HG03520 (cell line): Measurements from ENCODE around the gene SLC28A3.
"Not testable (repeated sequence)": the region's sequence is repeated elsewhere in the genome, so short reads cannot be mapped to it uniquely, and the experiment has no call there.

Experiments
- ATAC-seq: cut with Tn5 transposase; IDR thresholded peaks from one replicate; pipeline ENCODE4 v1.9.1; 2021; ENCODE audit warnings: mild to moderate bottlenecking, moderate library complexity; ENCODE audit not compliant: unreplicated experiment

SLC28A3 gene, protein sequence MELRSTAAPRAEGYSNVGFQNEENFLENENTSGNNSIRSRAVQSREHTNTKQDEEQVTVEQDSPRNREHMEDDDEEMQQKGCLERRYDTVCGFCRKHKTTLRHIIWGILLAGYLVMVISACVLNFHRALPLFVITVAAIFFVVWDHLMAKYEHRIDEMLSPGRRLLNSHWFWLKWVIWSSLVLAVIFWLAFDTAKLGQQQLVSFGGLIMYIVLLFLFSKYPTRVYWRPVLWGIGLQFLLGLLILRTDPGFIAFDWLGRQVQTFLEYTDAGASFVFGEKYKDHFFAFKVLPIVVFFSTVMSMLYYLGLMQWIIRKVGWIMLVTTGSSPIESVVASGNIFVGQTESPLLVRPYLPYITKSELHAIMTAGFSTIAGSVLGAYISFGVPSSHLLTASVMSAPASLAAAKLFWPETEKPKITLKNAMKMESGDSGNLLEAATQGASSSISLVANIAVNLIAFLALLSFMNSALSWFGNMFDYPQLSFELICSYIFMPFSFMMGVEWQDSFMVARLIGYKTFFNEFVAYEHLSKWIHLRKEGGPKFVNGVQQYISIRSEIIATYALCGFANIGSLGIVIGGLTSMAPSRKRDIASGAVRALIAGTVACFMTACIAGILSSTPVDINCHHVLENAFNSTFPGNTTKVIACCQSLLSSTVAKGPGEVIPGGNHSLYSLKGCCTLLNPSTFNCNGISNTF

DNA sequence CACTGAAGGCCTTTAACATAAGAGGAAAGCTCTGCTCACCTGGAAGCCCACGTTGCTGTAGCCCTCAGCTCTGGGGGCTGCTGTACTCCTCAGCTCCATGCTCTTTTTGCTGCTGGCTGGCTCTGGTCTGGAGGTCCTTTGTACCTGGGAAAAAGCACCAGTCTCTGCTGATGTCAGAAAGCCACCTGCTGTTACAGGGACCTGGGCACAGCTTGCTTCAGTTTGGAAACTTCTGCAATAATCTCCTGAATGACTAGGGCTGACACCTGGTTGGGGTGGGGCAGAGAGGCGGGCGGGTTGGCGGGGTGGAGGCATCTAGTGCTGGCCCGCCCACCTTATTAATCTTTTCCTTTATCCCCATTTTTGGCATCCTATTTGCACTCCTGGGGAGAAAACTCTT, at the start of gene SLC28A3:
Gene SLC28A3, minus strand, starts transcription at position 224 of the 400 bp plus-strand sequence. Its CDS starts 125 bp downstream, at position 99.
- no peak for ATAC-seq

DNA sequence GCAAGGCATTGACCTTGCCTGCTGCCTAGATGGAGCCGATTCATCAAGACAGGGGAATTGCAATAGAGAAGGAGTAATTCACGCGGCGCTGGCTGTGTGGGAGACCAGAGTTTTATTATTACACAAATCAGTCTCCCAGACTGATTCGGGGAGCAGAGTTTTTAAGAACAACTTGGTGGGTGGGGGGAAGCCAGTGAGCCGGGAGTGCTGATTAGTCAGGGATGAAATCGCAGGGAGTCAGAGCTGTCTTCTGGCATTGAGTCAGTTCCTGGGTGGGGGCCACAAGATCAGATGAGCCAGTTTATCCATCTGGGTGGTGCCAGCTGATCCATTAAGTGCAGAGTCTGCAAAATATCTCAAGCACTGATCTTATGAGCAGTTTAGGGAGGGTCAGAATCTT, 49.7 kb upstream of the SLC28A3 start:
- ATAC-seq: not testable (repeated sequence)

DNA sequence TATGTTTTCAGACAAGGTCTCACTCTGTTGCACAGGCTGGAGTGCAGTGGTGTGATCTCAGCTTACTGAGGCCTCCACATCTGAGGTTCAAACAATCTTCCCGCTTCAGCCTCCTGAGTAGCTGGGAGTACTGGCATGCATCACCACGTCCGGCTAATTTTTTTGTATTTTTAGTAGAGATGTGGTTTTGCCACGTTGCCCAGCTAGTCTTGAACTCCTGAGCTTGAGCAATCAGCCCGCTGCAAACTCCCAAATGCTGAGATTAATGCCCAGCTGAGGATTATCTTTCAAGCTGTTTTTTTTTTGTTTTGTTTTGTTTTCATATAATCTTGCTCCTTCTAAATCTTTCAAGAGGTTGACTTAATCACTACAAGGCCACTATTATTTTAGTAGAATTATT, 47.3 kb upstream of the SLC28A3 start:
- no peak for ATAC-seq

DNA sequence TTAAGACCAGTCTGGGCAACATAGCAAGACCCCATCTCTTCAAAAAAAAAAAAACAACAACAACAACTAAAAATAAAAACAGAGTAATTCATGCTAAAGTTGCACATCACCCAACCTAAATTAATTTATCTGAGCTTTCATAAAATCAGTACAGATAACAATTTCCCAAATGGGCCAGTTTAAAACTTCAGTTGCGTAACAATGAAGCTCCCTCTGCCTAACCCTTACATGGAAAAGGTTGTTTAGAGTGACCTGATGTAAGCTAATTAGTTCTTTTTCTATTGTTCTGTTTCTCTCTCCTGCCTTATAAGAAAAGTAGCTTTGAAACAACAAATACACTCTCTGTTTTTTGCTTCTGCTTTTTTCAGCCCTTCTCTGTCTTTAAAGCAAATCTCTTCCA, 46.2 kb upstream of the SLC28A3 start:
- no peak for ATAC-seq

DNA sequence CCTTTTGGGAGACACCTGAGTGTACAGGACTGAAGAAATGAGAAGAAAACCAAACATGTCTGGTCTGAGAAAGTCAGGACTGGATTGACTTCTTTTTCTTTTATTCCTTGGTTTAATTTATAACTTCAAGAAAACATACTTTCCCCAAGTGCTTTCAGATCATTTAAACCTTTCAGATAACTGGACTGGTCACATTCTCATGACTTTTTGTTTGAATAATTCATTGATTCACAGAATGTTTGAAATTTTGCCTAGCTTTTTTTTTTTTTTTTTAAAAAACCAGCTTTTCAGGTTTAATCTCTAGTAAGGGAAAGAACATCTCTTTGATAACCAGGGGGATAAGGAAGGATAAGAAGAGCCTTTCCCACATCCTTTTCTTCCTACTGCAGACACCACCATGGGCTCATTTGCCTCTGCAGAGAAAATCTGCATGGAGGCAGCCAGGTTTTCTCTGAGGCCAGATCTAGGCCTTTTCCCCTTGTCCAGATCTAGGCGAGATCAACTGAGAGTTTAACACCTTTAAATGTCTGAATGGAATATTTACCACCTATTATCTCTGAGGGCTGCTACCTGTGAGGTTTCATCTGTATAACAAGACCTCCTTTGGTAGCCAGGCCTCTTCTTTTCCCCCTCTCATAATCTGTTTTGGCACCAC, 45.0 kb upstream of the SLC28A3 start:
- ATAC-seq: no peak

DNA sequence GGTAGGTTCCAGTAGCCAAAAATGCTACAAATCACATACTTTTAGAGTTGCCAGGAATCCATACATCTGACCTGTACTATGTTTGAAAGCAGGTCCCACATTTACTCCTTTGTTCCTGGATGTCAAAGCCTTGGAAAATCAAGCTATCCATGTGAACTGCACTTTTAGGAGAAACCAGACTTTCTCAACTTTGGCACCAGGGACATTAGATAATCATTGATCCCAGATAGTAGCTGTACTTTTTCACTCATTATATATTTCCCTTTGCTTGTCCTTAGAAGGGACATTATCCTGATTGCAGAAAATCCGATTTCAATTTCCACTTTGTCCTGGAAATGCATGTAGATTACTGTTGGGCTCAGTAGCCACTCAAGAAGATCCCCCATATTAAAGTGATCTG, 44.1 kb upstream of the SLC28A3 start:
- ATAC-seq: no peak

DNA sequence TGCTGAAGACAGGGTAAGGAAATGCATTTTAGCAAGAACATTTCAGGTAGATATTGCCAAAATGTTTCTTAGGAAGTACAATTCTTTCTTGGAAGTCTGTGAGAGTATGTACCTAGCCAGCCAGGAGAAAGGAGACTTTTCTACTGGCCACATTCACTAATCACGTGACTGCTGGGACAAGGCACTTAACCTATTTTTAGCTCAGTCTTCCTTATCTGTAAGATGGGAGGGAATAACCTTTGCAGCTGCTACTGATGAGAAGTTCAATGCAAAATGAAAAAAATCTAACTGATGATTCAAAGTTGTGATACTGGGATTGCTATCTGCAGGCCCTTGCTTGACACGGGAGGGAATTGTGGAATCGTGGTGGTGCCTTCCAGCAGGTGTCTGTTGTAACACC, 42.6 kb upstream of the SLC28A3 start:
- no peak for ATAC-seq

DNA sequence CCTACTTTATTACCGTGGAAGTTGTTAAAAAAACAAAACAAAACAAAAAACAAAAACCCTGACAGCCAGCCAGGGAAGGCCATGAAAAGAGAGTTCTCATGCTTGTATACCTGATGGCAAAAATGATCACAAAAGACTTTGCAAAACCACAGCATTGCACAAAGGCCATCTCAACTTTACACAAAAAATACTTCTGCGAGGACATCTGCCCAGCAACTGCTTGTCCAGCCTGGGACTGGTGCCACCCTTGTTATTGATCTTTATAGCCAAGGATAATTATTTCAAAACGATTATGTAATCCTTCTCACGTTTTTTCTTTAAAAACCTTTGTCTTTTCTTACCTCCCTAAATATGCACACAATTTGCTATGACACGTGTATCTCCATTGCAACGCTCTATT, 42.2 kb upstream of the SLC28A3 start:
- no peak for ATAC-seq

DNA sequence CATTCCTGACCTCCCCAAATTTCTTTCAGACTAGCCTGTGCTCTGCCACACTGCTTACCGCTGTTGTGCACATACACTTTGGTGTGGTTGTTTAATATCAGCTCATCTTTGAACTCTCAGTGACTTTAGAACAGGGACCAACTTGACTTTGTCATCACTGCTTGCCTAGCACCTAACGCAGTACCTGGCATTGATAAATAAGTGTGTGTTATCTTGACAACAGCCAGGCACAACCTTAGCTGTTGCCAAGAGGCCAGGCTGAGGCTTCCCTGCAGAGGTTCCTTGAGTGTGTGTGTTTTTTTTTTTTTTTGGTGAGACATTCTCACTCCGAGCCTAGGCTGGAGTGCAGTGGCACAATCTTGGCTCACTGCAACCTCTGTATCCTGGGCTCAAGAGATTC, 41.0 kb upstream of the SLC28A3 start:
- no peak for ATAC-seq

DNA sequence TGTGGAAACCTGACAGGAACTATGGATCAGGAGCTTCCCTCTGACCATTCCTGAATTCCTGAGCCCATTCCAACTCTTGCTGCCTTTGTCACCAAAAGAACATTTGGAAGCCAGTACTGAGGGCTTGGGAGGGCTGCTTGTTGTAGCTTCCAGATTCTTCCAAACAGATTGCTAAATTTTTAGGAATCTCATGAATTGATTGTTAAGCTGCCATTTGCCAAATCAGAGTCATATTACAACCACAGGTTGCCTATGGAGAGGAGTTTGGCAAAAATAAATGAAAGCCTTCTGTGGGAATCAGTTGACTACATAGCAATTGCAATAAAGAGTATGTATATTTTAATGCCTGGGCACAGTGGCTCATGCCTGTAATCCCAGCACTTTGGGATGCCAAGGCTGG, 39.2 kb upstream of the SLC28A3 start:
- ATAC-seq: no peak

DNA sequence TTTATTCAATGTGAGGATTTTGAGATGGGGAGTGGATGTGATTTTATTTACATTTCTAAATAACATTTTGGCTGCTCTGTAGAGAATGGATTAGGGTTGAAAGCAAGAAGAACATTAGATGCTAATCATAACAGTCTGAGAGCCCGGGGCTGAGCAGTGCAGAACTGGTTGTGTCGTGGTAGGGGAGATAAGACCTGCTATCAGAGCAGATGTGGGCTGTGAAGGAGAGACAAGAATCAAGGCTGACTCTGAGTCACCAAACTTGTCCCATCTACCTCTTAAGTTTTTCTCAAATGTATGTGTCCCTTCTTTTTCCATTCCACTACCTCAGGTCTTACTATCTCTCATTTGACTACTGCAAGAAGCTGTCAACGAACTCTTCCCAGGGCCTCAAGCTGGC, 35.4 kb upstream of the SLC28A3 start:
- ATAC-seq: no peak

DNA sequence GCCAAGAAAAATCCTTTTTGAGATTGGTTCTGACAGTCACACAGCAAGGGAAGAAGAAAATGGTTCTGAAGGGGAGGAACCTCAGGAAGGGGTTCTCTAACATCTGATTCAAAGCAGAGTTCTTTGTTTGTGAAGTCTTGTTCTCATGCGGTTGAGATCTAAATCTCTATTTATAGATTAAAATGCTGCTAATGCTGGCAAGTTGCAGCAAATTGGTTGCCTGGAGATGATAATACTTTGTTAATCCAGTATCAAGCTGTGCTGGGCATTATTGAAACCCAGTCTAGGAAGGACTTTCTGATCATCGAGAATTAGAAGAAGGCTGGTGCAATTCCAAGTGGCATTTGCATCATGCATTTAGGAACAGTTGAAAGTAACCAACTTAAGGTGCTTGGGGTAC, 34.0 kb upstream of the SLC28A3 start:
- no peak for ATAC-seq

DNA sequence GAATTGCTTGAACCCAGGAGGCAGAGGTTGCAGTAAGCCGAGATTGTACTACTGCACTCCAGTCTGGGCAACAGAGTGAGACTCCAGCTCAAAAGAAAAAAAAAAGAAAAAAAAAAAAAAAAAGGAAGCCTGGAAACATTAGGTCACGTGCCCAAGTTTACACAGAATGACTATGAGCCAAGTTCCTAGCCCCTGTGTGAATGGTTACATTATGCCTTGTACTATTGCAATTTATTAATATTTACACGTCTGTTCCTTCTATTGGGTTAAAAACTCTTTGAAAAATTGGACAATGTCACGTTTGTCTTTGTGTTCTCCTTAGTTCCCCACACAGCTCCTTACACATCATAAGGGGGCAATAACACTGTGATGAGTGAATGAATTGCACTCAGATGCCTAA, 33.5 kb upstream of the SLC28A3 start:
- ATAC-seq: no peak

DNA sequence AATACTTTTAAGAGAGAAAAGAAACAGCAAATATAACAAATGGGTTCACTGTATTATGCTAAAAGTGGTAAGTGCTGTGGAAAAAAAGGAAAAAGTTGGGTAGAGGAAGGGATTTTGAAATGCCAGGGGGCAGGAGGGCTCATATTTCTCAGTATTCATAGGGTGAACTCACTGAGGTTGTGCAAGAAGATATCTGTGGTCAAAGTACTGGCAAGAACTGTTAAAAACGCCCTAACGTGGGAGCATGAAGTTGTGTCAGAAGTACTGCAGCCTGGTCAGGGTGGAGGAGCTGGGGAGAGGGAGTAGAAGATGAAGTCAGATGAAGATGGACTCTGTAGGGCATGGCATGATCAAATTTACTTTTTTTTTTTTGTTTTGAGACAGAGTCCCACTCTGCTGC, 31.2 kb upstream of the SLC28A3 start:
- ATAC-seq: no peak

DNA sequence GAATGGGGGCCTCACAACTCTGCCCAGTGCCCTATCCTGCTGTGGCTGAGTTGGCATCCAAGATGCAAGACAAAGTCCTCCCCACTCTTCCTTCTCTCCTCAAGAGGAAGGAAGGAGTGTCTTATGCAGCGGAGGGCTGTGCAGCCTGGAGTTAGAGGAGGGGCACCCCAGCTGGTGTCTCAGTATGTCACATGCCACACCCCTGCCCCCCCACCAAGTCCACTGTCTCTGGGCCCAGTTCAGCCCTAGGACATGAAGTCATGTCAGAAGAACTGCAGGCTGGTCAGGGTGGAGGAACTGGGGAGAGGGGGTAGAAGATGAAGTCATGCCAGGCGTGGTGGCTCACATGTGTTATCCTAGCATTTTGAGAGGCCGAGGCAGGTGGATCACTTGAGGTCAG, 28.0 kb upstream of the SLC28A3 start:
- ATAC-seq: no peak

DNA sequence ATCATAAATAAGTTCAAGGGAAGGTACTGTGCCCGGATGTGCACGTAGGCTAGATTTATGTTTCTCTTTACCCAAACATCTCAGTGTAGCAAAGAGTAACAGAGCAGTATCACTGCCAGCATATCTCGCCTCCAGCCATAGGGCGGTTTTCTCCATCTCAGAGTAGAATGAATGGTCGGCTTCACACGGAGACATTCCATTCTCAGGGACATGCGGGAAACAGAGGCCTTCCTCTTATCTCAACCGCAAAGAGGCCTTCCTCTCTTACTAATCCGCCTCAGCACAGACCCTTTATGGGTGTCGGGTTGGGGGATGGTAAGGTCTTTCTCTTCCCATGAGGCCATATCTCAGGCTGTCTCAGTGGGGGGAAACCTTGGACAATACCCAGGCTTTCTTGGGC, 27.2 kb upstream of the SLC28A3 start:
- not testable (repeated sequence) for ATAC-seq

DNA sequence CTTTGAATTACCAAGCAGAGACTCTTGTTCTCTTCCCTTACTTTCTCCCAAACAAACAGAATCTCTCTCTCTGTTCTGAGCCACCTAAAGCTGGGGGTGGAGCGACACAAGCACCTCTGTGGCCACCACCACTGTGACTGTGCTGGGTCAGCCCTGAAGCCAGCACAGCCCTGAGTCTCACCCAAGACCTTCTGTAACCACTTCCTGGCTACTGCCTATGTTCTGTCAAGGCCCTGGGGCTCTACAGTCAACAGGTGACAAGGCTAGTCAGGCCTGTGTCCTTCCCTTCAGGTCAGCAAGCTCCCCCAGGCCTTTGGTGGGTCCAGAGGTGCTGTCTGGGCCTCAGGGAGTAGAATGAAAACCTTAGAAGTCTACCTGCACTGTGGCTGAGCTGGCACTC, 26.1 kb upstream of the SLC28A3 start:
- ATAC-seq: no peak

DNA sequence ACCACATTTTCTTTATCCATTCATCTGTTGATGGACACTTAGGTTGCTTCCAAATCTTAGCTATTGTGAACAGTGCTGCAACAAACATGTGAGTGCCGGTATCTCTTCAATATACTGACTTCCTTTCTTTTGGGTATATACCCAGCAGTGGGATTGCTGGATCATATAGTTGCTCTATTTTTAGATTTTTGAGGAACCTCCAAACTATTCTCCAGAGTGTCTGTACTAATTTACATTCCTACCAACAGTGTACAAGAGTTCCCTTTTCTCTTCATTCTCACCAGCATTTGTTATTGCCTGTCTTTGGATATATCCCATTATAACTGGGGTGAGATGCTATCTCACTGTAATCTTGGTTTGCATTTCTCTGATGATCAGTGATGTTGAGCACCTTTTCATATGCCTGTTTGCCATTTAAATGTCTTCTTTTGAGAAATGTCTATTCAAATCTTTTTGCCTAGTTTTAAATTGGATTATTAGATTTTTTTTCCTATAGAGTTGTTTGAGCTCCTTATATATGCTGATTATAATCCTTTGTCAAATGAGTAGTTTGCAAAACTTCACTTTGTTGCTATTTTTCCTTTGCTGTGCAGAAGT, 24.4 kb upstream of the SLC28A3 start:
- ATAC-seq: not testable (repeated sequence)

DNA sequence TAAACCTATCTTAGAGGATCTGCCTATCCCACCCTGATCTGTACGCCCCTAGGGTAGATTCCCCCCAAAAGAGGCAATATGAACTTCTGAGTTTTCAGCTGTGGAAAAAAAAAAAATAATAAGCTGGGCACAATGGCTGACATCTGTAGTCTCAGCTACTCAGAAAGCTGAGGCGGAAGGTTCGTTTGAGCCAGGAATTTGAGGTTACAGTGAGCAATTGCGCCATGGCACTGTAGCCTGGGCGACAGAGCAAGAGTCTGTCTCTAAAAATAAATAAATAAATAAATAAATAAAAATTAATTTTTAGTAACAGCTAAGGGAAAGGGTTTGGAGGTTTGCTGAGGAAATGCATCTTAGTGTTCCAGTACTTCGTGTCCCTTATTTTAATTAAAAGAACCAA, 21.1 kb upstream of the SLC28A3 start:
- no peak for ATAC-seq

DNA sequence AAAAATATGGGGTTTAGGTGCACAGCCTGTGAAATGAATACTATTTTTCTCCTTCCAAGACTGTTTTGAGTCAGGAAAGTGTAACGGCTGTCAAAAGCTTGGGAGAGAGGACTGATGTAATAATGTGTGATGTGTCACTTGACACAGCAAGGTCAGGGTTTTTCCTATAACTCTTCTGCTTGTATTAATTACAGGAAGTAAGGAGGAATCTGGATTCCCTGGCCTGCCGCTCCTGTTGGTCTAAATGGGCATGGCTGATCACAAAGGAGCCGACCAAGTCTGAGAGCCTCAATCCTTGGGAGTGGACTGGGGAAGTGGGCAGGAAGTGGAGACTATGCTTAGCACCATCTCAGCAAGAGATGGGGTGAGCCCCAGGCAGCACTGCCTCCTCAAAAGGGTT, 16.7 kb upstream of the SLC28A3 start:
- no peak for ATAC-seq

DNA sequence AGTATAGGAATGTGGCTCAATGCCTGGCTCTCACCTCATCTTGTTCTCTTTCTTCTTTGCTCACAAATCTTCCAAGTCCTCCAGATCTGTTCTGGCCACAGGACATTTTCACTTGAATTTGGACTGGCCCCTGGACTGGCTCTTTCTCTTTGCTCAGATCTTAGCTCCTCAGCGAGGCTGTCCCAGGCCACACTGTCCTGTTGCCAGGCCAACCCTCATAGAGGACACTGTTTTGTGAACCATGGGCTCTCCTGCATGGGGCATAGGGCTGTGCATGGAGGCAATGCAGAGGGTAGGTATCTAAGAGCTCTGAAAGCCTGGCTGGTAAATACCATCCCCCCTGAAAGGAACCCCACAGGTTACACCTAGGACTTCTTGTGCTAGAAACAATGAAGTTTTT, 13.5 kb upstream of the SLC28A3 start:
- ATAC-seq: no peak

DNA sequence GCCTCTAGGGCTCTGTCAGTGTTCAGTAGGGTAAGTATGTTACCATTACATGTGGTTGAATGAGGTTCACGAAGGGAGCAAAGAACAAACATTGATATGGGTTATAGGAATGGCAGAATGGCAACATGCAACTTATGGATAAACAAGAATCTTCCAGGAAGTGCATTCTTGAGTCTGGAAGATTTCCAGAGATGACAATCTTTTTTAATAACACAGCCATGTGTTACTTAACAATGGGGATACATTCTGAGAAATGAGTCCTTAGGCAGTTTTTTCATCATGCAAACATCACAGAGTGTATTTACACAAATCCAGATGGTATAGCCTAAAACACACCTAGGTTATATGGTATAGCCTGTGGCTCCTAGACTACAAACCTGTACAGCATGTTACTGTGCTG, 9.1 kb upstream of the SLC28A3 start:
- ATAC-seq: no peak
